CD4-positive, alpha-beta memory T cell (primary cell): ENCODE data around the gene RGS4. TPM values are rescaled to one million over a fixed set of nuclear protein-coding genes. Genes with fewer than 3 reads are reported as not detected.

Source experiments
- CTCF ChIA-PET: fragments of 350-600 bp; sonication (Branson Sonifier 250); formaldehyde crosslinking; loops from one replicate; lab custom pipeline; 2021; ENCODE audit warnings: inconsistent platforms; ENCODE audit not compliant: partially characterized antibody; lab: Charles Lee
- POLR2A ChIA-PET: fragments of 350-600 bp; sonication (Branson Sonifier 250); formaldehyde crosslinking; loops from one replicate; lab custom pipeline; 2021; ENCODE audit not compliant: partially characterized antibody; lab: Charles Lee
- DNase-seq, 5 donors: peaks; one replicate each; pipeline versions ENCODE4 v3.0.0 to v3.0.0-alpha.2; 2020 to 2022; ENCODE audit warnings: mixed read lengths in 1 of 5
- H3K27ac ChIP-seq: one replicate; pipeline ENCODE4 v1.7.0; 2013; ENCODE audit warnings: low read depth, low read length
- H3K27me3 ChIP-seq: 2 replicates; pipeline ENCODE4 v1.7.0; 2013; ENCODE audit warnings: mild to moderate bottlenecking, low read length, moderate library complexity; ENCODE audit not compliant: insufficient read depth
- H3K36me3 ChIP-seq: 2 replicates; pipeline ENCODE4 v1.7.0; 2013; ENCODE audit warnings: mild to moderate bottlenecking, low read length, moderate library complexity; ENCODE audit not compliant: insufficient read depth
- H3K4me1 ChIP-seq: 2 replicates; pipeline ENCODE4 v1.7.0; 2013; ENCODE audit warnings: mild to moderate bottlenecking, low read length, moderate library complexity; ENCODE audit not compliant: insufficient read depth
- H3K4me3 ChIP-seq, 2 donors: one replicate each; pipeline ENCODE4 v1.7.0; 2013; ENCODE audit warnings: low read length in 2 of 2, mild to moderate bottlenecking in 1 of 2
- H3K9me3 ChIP-seq, 2 donors: one replicate each; pipeline ENCODE4 v1.7.0; 2013; ENCODE audit warnings: low read length in 2 of 2, control low read depth in 1 of 2; ENCODE audit not compliant: control insufficient read depth in 1 of 2
- H3K27ac Mint-ChIP-seq, 7 donors: one replicate each; pipeline ENCODE4 v1.8.0; 2020 to 2021; ENCODE audit warnings: mixed read lengths in 7 of 7, mild to moderate bottlenecking in 6 of 7, inconsistent platforms in 3 of 7, moderate library complexity in 3 of 7
- H3K27me3 Mint-ChIP-seq, 2 donors: one replicate each; pipeline ENCODE4 v1.8.0; 2020 to 2021; ENCODE audit warnings: mixed read lengths in 2 of 2
- H3K36me3 Mint-ChIP-seq, 2 donors: one replicate each; pipeline ENCODE4 v1.8.0; 2020 to 2021; ENCODE audit warnings: mixed read lengths in 2 of 2, inconsistent platforms in 1 of 2, mild to moderate bottlenecking in 1 of 2
- H3K4me1 Mint-ChIP-seq, 4 donors: one replicate each; pipeline ENCODE4 v1.8.0; 2020 to 2021; ENCODE audit warnings: mixed read lengths in 4 of 4, mild to moderate bottlenecking in 1 of 4
- H3K4me3 Mint-ChIP-seq, 8 donors: one replicate each; pipeline ENCODE4 v1.8.0; 2020 to 2021; ENCODE audit warnings: mixed read lengths in 8 of 8, mild to moderate bottlenecking in 7 of 8, moderate library complexity in 6 of 8, inconsistent platforms in 3 of 8
- H3K9me3 Mint-ChIP-seq, 8 donors: one replicate each; pipeline ENCODE4 v1.8.0; 2020 to 2021; ENCODE audit warnings: mixed read lengths in 8 of 8, mild to moderate bottlenecking in 5 of 8, inconsistent platforms in 3 of 8, moderate library complexity in 1 of 8
- intact Hi-C: fragments of 100-400 bp; cut with micrococcal nuclease; formaldehyde crosslinking; loops from one replicate; pipeline ENCODE4 v1.15.1; 2023
- polyA plus RNA-seq, 2 donors: library from polyadenylated mRNA; unstranded; fragments of 300-500 nt; fragmentation: Illumina TruSeq; gene quantifications; one replicate each; pipeline ENCODE4 v1.2.3, GENCODE V29; 2021
- total RNA-seq, 2 experiments: library from RNA; stranded (reverse); gene quantifications; one replicate each; pipeline ENCODE4 v1.2.3, GENCODE V29; 2021

Gene RGS4
- total and polyA plus RNA-seq, 4 experiments from 2014 or later, result not detected

GRCh38 chr1:163095213-163095612, 26.1 kb downstream of the RGS4 start:
- no peaks in the 10 kb centered on the region for H3K27me3 ChIP-seq
- H3K36me3 ChIP-seq, result no peaks in the 10 kb centered on the region
- intact Hi-C loops, result no loop called here
- H3K36me3 Mint-ChIP-seq, result no peaks in the 10 kb centered on the region
- H3K9me3 ChIP-seq, result no peaks in the 10 kb centered on the region
- peaks cover 8% of the 10 kb centered on the region in 2 donors for H3K27me3 Mint-ChIP-seq
- CTCF ChIA-PET, result no interaction called here
- POLR2A ChIA-PET, result no interaction called here
- no peak for DNase-seq
- H3K4me1 ChIP-seq, result no peaks in the 10 kb centered on the region
- peaks cover 0 to 3% (median 0%) of the 10 kb centered on the region in 8 donors for H3K9me3 Mint-ChIP-seq
- H3K4me3 Mint-ChIP-seq, result no peak overlapping the region
- no peaks in the 10 kb centered on the region for H3K4me1 Mint-ChIP-seq
- H3K4me3 ChIP-seq, result no peak overlapping the region
- H3K27ac ChIP-seq, result no peak overlapping the region
- H3K27ac Mint-ChIP-seq, result peak overlapping the region in 1 of 7 donors; percentile 14

GRCh38 chr1:163102590-163102989, 33.4 kb downstream of the RGS4 start:
- Mint-ChIP-seq H3K27me3 (peaks cover 5 to 7% of the 10 kb centered on the region in 2 donors), H3K9me3 (peaks cover 0 to 2% (median 0%) of the 10 kb centered on the region in 8 donors), H3K4me1 (no peaks in the 10 kb centered on the region), H3K4me3 (no peak overlapping the region), H3K36me3 (no peaks in the 10 kb centered on the region), H3K27ac (no peak overlapping the region)
- H3K36me3 ChIP-seq, result no peaks in the 10 kb centered on the region
- intact Hi-C loops, result no loop called here
- POLR2A ChIA-PET, result no interaction called here
- DNase-seq, result no peak
- no peaks in the 10 kb centered on the region for H3K27me3 ChIP-seq
- no peak overlapping the region for H3K4me3 ChIP-seq
- no peaks in the 10 kb centered on the region for H3K9me3 ChIP-seq
- H3K4me1 ChIP-seq, result no peaks in the 10 kb centered on the region
- CTCF ChIA-PET, result no interaction called here
- H3K27ac ChIP-seq, result no peak overlapping the region

- peaks cover 0 to 4% (median 0%) of the 10 kb centered on the region in 8 donors for H3K9me3 Mint-ChIP-seq
- H3K4me1 ChIP-seq, result no peaks in the 10 kb centered on the region
- no peaks in the 10 kb centered on the region for H3K9me3 ChIP-seq
- no peak overlapping the region for H3K27ac ChIP-seq
- CTCF ChIA-PET, result no interaction called here
- no peaks in the 10 kb centered on the region for H3K36me3 ChIP-seq
- no peaks in the 10 kb centered on the region for H3K27me3 ChIP-seq
- intact Hi-C loops, result no loop called here
- H3K4me3 ChIP-seq, result no peak overlapping the region
- H3K4me1 Mint-ChIP-seq, result no peaks in the 10 kb centered on the region
- H3K36me3 Mint-ChIP-seq, result no peaks in the 10 kb centered on the region
- H3K4me3 Mint-ChIP-seq, result no peak overlapping the region
- H3K27ac Mint-ChIP-seq, result no peak overlapping the region
- no peak for DNase-seq
- POLR2A ChIA-PET, result no interaction called here
- peaks cover 5% of the 10 kb centered on the region in 2 donors for H3K27me3 Mint-ChIP-seq
Measured at GRCh38 chr1:163104385-163105099, 35.4 kb downstream of the RGS4 start.

GRCh38 chr1:163106364-163106987, 37.3 kb downstream of the RGS4 start:
- H3K4me1 ChIP-seq, result no peaks in the 10 kb centered on the region
- H3K36me3 ChIP-seq, result no peaks in the 10 kb centered on the region
- no peaks in the 10 kb centered on the region for H3K36me3 Mint-ChIP-seq
- H3K9me3 ChIP-seq, result no peaks in the 10 kb centered on the region
- POLR2A ChIA-PET, result no interaction called here
- H3K4me3 Mint-ChIP-seq, result no peak overlapping the region
- peaks cover 0 to 14% (median 2%) of the 10 kb centered on the region in 8 donors for H3K9me3 Mint-ChIP-seq
- no peaks in the 10 kb centered on the region for H3K4me1 Mint-ChIP-seq
- no peak overlapping the region for H3K27ac Mint-ChIP-seq
- intact Hi-C loops, result no loop called here
- H3K27me3 Mint-ChIP-seq, result peaks cover 3 to 4% of the 10 kb centered on the region in 2 donors
- no peak for DNase-seq
- no peak overlapping the region for H3K4me3 ChIP-seq
- no peaks in the 10 kb centered on the region for H3K27me3 ChIP-seq
- CTCF ChIA-PET, result no interaction called here
- H3K27ac ChIP-seq, result no peak overlapping the region

GRCh38 chr1:163107655-163108054, 38.5 kb downstream of the RGS4 start:
- H3K4me3 ChIP-seq, result no peak overlapping the region
- no peaks in the 10 kb centered on the region for H3K4me1 ChIP-seq
- ChIA-PET CTCF (no interaction called here), POLR2A (no interaction called here)
- DNase-seq, result no peak
- intact Hi-C loops, result no loop called here
- Mint-ChIP-seq H3K27ac (no peak overlapping the region), H3K4me3 (no peak overlapping the region), H3K4me1 (no peaks in the 10 kb centered on the region), H3K27me3 (peaks cover 7% of the 10 kb centered on the region in 2 donors), H3K9me3 (peaks cover 0 to 14% (median 2%) of the 10 kb centered on the region in 8 donors), H3K36me3 (no peaks in the 10 kb centered on the region)
- H3K27ac ChIP-seq, result no peak overlapping the region
- no peaks in the 10 kb centered on the region for H3K9me3 ChIP-seq
- H3K27me3 ChIP-seq, result no peaks in the 10 kb centered on the region
- H3K36me3 ChIP-seq, result no peaks in the 10 kb centered on the region

- H3K9me3 ChIP-seq, result no peaks in the 10 kb centered on the region
- POLR2A ChIA-PET, result no interaction called here
Measured at GRCh38 chr1:163115887-163116286, 46.7 kb downstream of the RGS4 start.

GRCh38 chr1:163119707-163120106, 50.5 kb downstream of the RGS4 start:
- peaks cover 3 to 13% of the 10 kb centered on the region in 2 donors for H3K27me3 Mint-ChIP-seq

More at GRCh38 chr1:163115887-163116286, 46.7 kb downstream of the RGS4 start:
- H3K4me3 Mint-ChIP-seq, result no peak overlapping the region
- Histone ChIP-seq H3K36me3 (no peaks in the 10 kb centered on the region), H3K27me3 (no peaks in the 10 kb centered on the region), H3K4me3 (no peak overlapping the region), H3K27ac (no peak overlapping the region), H3K4me1 (no peaks in the 10 kb centered on the region)
- no peak overlapping the region for H3K27ac Mint-ChIP-seq
- no peaks in the 10 kb centered on the region for H3K4me1 Mint-ChIP-seq
- CTCF ChIA-PET, result no interaction called here
- intact Hi-C loops, result no loop called here
- DNase-seq, result no peak
- peaks cover 0 to 3% (median 0%) of the 10 kb centered on the region in 8 donors for H3K9me3 Mint-ChIP-seq
- no peaks in the 10 kb centered on the region for H3K36me3 Mint-ChIP-seq
- H3K27me3 Mint-ChIP-seq, result peaks cover 8 to 17% of the 10 kb centered on the region in 2 donors

More at GRCh38 chr1:163119707-163120106, 50.5 kb downstream of the RGS4 start:
- Mint-ChIP-seq H3K27ac (no peak overlapping the region), H3K4me3 (no peak overlapping the region), H3K4me1 (no peaks in the 10 kb centered on the region), H3K9me3 (peaks cover 0 to 2% (median 0%) of the 10 kb centered on the region in 8 donors), H3K36me3 (no peaks in the 10 kb centered on the region)
- H3K27ac ChIP-seq, result no peak overlapping the region
- H3K27me3 ChIP-seq, result no peaks in the 10 kb centered on the region
- CTCF ChIA-PET, result no interaction called here
- no peaks in the 10 kb centered on the region for H3K36me3 ChIP-seq
- intact Hi-C loops, result no loop called here
- POLR2A ChIA-PET, result no interaction called here
- H3K4me1 ChIP-seq, result no peaks in the 10 kb centered on the region
- DNase-seq, result no peak
- no peak overlapping the region for H3K4me3 ChIP-seq
- no peaks in the 10 kb centered on the region for H3K9me3 ChIP-seq
